Thyroid gland (tissue), 4 donors: Measurements from ENCODE around the gene SND1.

Source experiments
- CTCF ChIP-seq, 6 experiments: fragments of 200-600 bp in 3 of 6; fragments of 450-650 bp in 3 of 6; sonication (generic) in 3 of 6; IDR thresholded peaks; one replicate each; pipeline ENCODE4 v1.5.1; 2016 to 2019; ENCODE audit warnings: antibody characterized with exemption in 6 of 6, mild to moderate bottlenecking in 2 of 6, inconsistent platforms in 1 of 6, moderate library complexity in 1 of 6
- POLR2A ChIP-seq, 2 donors: fragments of 450-650 bp; IDR thresholded peaks; one replicate each; pipeline ENCODE4 v1.6.1; 2017; ENCODE audit warnings: antibody characterized with exemption in 2 of 2, mild to moderate bottlenecking in 2 of 2, moderate library complexity in 1 of 2

GRCh38 chr7:127755521-127755920, 103.5 kb downstream of the SND1 start:
- TF ChIP-seq POLR2A (IDR thresholded peaks at IDR 0.05): no peak
- no peak for TF ChIP-seq CTCF (IDR thresholded peaks at IDR 0.05)
